Fibroblast of skin of right quadriceps (primary cell): Measurements from ENCODE around the gene SPATA6L.
A peak's percentile ranks its signal among the peaks of the same experiment; 100 is the strongest.

Experiments
- DNase-seq: peaks from one replicate; pipeline ENCODE4 v3.0.0-alpha.2; 2013

SPATA6L gene

GRCh38 chr9:4581861-4582565, 84.3 kb downstream of the SPATA6L start:
- no peak for DNase-seq

- no peak for DNase-seq
Observed at GRCh38 chr9:4581035-4581760, 85.1 kb downstream of the SPATA6L start.

GRCh38 chr9:4579001-4579400, 87.3 kb downstream of the SPATA6L start:
- no peak for DNase-seq

- no peak for DNase-seq
Observed at GRCh38 chr9:4576448-4576847, 89.8 kb downstream of the SPATA6L start.

- DNase-seq: no peak
Observed at GRCh38 chr9:4575997-4576396, 90.3 kb downstream of the SPATA6L start.

- no peak for DNase-seq
Observed at GRCh38 chr9:4574657-4575243, 91.5 kb downstream of the SPATA6L start.

GRCh38 chr9:4573634-4574389, 92.5 kb downstream of the SPATA6L start:
- DNase-seq: no peak

GRCh38 chr9:4573176-4573575, 93.1 kb downstream of the SPATA6L start:
- no peak for DNase-seq

GRCh38 chr9:4572184-4572826, 94.0 kb downstream of the SPATA6L start:
- no peak for DNase-seq

GRCh38 chr9:4569101-4569500, 97.2 kb downstream of the SPATA6L start:
- no peak for DNase-seq

GRCh38 chr9:4567601-4568000, 98.7 kb downstream of the SPATA6L start:
- no peak for DNase-seq

GRCh38 chr9:4566806-4567205, 99.5 kb downstream of the SPATA6L start:
- DNase-seq: no peak

GRCh38 chr9:4563105-4563504, 103.2 kb downstream of the SPATA6L start:
- DNase-seq: no peak

GRCh38 chr9:4559261-4560182, 106.8 kb downstream of the SPATA6L start:
- no peak for DNase-seq

GRCh38 chr9:4558371-4558998, 107.8 kb downstream of the SPATA6L start:
- DNase-seq: no peak

- no peak for DNase-seq
Observed at GRCh38 chr9:4555236-4555635, 111.0 kb downstream of the SPATA6L start.

GRCh38 chr9:4553951-4554381, 112.3 kb downstream of the SPATA6L start:
- peak; percentile 49 for DNase-seq

- DNase-seq: no peak
Observed at GRCh38 chr9:4550777-4551484, 115.3 kb downstream of the SPATA6L start.

GRCh38 chr9:4549751-4550295, 116.5 kb downstream of the SPATA6L start:
- DNase-seq: no peak
